HEK293 (cell line): ENCODE data around the gene TAF8.

Source experiments
- CTCF ChIP-seq: fragments of 450-650 bp; formaldehyde crosslinking; IDR thresholded peaks from 2 replicates; pipeline ENCODE4 v1.5.1; 2016; ENCODE audit warnings: missing biosample characterization, missing genetic modification characterization
- GLIS2 ChIP-seq: fragments of 450-650 bp; formaldehyde crosslinking; IDR thresholded peaks from 2 replicates; pipeline ENCODE4 v1.5.1; 2016; ENCODE audit warnings: missing biosample characterization, missing genetic modification characterization

GRCh38 chr6:42131531-42131930 lies 81.2 kb downstream of the TAF8 start:
- TF ChIP-seq CTCF (tag by site-specific recombination) (no peak), GLIS2 (tag by site-specific recombination) (no peak)
